ENCODE results near the gene KAZN.

Gene KAZN

DNA sequence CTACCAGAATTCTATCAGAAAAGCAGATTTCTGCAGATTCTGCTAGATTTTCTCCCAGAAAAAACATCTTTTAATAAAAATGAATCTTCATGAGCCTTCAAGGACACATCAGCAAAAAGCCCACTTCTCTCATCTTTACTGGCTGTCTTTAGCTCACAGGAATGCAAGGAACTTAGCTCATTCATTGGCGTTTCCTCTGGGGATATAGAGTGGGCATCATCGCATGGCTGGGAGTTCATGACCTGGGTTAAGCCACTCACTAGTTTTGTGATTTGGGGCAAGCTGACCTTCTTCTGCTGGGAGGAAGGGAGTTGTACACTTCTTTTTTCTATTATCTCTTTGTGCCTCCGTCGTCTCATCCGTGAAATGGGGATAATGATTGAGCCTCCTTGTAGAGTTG is 149.7 kb downstream of the KAZN start:
- ChIA-PET POLR2A (no interaction called here), CTCF (interaction anchor here (0.6 to 2.0 kb wide), 2 partner anchors 31 to 614 kb away, joined by 3 to 8 read pairs; no protein-coding TSS in a partner anchor)
- TF ChIP-seq KLF16 (tag by site-specific recombination; IDR thresholded peaks at IDR 0.05) = no peak
- no peak for TF ChIP-seq KLF17 (tag by site-specific recombination; IDR thresholded peaks at IDR 0.05)
- TF ChIP-seq ZIC2 (tag by site-specific recombination; IDR thresholded peaks at IDR 0.05) = no peak
- TF ChIP-seq ZNF544 (tag by site-specific recombination; IDR thresholded peaks at IDR 0.05) = no peak
- TF ChIP-seq ZNF10 (tag by site-specific recombination; IDR thresholded peaks at IDR 0.05) = no peak
- no peak for TF ChIP-seq ZNF664 (tag by site-specific recombination; IDR thresholded peaks at IDR 0.05)
- no peak for TF ChIP-seq SETDB1 (IDR thresholded peaks at IDR 0.05; ENCODE audit: insufficient read length, low read length)
- no peak for TF ChIP-seq ZXDB (tag by site-specific recombination; IDR thresholded peaks at IDR 0.05)
- TF ChIP-seq HOXC10 (CRISPR knock-in tag; IDR thresholded peaks at IDR 0.05) = no peak
- TF ChIP-seq ZNF202 (tag by site-specific recombination; IDR thresholded peaks at IDR 0.05; ENCODE audit: borderline replicate concordance) = no peak
- Histone ChIP-seq H3K27ac (ENCODE audit: extremely low read depth, low read depth, low read length) (no peak overlapping the region), H3K9me3 (ENCODE audit: control insufficient read depth, insufficient read depth, low read depth, low read length) (no peaks in the 10 kb centered on the region), H3K4me1 (ENCODE audit: control insufficient read depth, insufficient read depth, low read length) (no peaks in the 10 kb centered on the region), H3K4me3 (ENCODE audit: low read depth, low read length) (no peak overlapping the region), H3K36me3 (ENCODE audit: control insufficient read depth in 2 of 2, insufficient read depth in 1 of 2, low read length in 2 of 2) (no peaks in the 10 kb centered on the region)

GRCh38 chr1:14748977-14749376 is 150.5 kb downstream of the KAZN start:
- CTCF ChIA-PET = interaction anchor here (2.0 kb wide), 1 partner anchor 30 kb away, joined by 8 read pairs; no protein-coding TSS in a partner anchor
- H3K4me1 ChIP-seq (ENCODE audit: control insufficient read depth, insufficient read depth, low read length) = no peaks in the 10 kb centered on the region
- H3K27ac ChIP-seq (ENCODE audit: extremely low read depth, low read depth, low read length) = no peak overlapping the region
- TF ChIP-seq ZNF2 (tag by site-specific recombination; IDR thresholded peaks at IDR 0.05) (no peak), PRDM4 (tag by site-specific recombination; IDR thresholded peaks at IDR 0.05) (no peak), ZNF148 (tag by site-specific recombination; IDR thresholded peaks at IDR 0.05; ENCODE audit: borderline replicate concordance) (no peak), SP7 (tag by site-specific recombination; IDR thresholded peaks at IDR 0.05) (no peak)
- no peak overlapping the region for H3K4me3 ChIP-seq (ENCODE audit: low read depth, low read length)
- POLR2A ChIA-PET = no interaction called here
- H3K9me3 ChIP-seq (ENCODE audit: control insufficient read depth, insufficient read depth, low read depth, low read length) = no peaks in the 10 kb centered on the region
- H3K36me3 ChIP-seq (ENCODE audit: control insufficient read depth in 2 of 2, insufficient read depth in 1 of 2, low read length in 2 of 2) = no peaks in the 10 kb centered on the region

- H3K4me1 ChIP-seq (ENCODE audit: control insufficient read depth, insufficient read depth, low read length) = no peaks in the 10 kb centered on the region
- CTCF ChIA-PET = no interaction called here
- H3K4me3 ChIP-seq (ENCODE audit: low read depth, low read length) = no peak overlapping the region
- H3K9me3 ChIP-seq (ENCODE audit: control insufficient read depth, insufficient read depth, low read depth, low read length) = no peaks in the 10 kb centered on the region
- no peaks in the 10 kb centered on the region for H3K36me3 ChIP-seq (ENCODE audit: control insufficient read depth in 2 of 2, insufficient read depth in 1 of 2, low read length in 2 of 2)
- POLR2A ChIA-PET = no interaction called here
- H3K27ac ChIP-seq (ENCODE audit: extremely low read depth, low read depth, low read length) = no peak overlapping the region
- no peak for TF ChIP-seq ZNF157 (tag by site-specific recombination; IDR thresholded peaks at IDR 0.05)
- TF ChIP-seq KLF7 (tag by site-specific recombination; IDR thresholded peaks at IDR 0.05; ENCODE audit: borderline replicate concordance) = no peak
- TF ChIP-seq ZNF10 (tag by site-specific recombination; IDR thresholded peaks at IDR 0.05) = no peak
- TF ChIP-seq ZIC2 (tag by site-specific recombination; IDR thresholded peaks at IDR 0.05) = no peak
- no peak for TF ChIP-seq ZNF658 (tag by site-specific recombination; IDR thresholded peaks at IDR 0.05)
- TF ChIP-seq ZNF777 (tag by site-specific recombination; IDR thresholded peaks at IDR 0.05; ENCODE audit: borderline replicate concordance) = no peak
- no peak for TF ChIP-seq ZNF211 (tag by site-specific recombination; IDR thresholded peaks at IDR 0.05; ENCODE audit: low read depth)
- TF ChIP-seq, protein P1, sequence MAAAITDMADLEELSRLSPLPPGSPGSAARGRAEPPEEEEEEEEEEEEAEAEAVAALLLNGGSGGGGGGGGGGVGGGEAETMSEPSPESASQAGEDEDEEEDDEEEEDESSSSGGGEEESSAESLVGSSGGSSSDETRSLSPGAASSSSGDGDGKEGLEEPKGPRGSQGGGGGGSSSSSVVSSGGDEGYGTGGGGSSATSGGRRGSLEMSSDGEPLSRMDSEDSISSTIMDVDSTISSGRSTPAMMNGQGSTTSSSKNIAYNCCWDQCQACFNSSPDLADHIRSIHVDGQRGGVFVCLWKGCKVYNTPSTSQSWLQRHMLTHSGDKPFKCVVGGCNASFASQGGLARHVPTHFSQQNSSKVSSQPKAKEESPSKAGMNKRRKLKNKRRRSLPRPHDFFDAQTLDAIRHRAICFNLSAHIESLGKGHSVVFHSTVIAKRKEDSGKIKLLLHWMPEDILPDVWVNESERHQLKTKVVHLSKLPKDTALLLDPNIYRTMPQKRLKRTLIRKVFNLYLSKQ (tag by site-specific recombination; IDR thresholded peaks at IDR 0.05; ENCODE audit: borderline replicate concordance) = no peak
- no peak for TF ChIP-seq BCL6B (tag by site-specific recombination; IDR thresholded peaks at IDR 0.05)
- no peak for TF ChIP-seq ZNF121 (tag by site-specific recombination; IDR thresholded peaks at IDR 0.05)
- no peak for TF ChIP-seq ZNF791 (tag by site-specific recombination; IDR thresholded peaks at IDR 0.05)
- no peak for TF ChIP-seq ZNF311 (tag by site-specific recombination; IDR thresholded peaks at IDR 0.05; ENCODE audit: borderline replicate concordance)
- TF ChIP-seq FEZF1 (tag by site-specific recombination; IDR thresholded peaks at IDR 0.05) = no peak
Measured at GRCh38 chr1:14750490-14750889, 152.0 kb downstream of the KAZN start.

All from HEK293 (cell line).